GM18526 (cell line): ENCODE results near the gene OLIG3.

Experiments used
- POLR2A ChIP-seq: IDR thresholded peaks from 3 replicates; pipeline ENCODE4 v1.6.1; 2011; ENCODE audit not compliant: insufficient read length; ENCODE audit errors: extremely low read depth

Gene OLIG3

DNA sequence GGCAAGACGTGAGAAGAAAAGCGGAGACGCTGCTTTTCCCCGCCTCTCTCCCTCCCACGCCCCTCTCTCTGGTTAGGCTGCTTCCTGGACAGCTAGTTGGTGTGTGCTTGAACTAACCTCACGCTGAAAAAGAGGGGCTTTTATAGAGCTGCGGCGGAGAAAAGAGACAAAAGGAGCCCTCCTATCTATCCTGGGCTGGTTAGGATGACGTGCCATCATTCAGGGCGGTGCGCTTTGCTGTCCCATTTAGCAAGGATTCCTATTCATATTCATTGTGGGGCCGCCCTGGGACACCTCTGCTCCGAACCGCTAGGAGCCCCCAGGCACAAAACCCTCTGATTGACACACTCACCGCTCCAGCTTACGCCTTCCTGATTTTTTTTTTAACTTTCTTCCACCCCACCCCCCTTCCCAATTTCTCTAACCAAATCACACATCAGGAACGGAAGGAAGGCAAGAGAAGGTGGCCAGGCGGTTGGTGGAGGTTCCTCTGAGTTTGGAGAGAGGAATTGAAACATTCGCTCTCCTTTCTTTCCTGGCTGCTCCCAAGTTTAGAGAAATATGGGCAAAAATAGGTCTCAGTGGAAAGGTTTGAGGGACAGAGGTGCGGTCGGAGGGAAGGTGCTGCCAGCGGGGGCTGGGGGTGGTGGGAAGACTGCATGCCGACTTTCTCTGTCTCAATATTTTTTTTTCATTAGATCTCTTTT lies at the start of gene OLIG3:
Gene OLIG3 (minus strand): TSS at position 114 of the 707 bp plus-strand sequence. CDS start 224 bp downstream, outside the sequence.
- no peak for TF ChIP-seq POLR2A

DNA sequence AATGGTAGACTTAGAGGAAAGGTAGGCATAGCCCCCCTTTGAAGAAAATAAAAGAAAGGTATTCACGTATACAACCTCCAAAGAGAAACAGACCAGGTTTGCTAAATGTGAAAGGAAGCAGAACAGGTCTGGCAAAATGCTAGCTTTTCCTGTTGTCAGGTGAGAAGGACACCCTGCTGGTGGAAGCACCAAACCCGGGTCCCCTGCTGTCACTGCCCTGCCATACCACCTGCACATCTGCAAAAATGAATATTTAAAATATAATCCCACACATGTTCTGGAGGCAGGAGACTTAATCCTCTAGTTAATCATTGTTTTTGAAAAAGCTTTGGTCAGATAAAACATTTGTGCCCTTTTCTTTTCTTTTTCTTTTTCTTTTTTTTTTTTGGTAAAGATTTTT lies 48.9 kb upstream of the OLIG3 start:
- no peak for TF ChIP-seq POLR2A

DNA sequence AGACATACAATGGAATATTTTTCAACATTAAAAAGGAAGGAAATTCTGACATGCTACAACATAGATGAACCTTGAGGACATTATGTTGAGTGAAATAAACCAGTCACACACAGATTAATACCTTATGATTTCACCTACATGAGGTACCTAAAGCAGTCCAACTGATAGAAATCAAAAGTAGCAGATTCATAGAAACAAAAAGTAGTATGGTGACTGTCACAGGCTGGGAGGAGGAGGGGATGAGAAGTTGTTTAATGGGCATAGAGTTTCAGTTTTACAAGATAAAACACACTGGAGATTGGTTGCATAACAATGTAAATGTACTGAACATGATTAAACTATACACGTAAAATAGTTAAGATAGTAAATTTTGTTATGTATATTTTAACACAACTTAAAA lies 48.5 kb upstream of the OLIG3 start:
- TF ChIP-seq POLR2A = no peak

DNA sequence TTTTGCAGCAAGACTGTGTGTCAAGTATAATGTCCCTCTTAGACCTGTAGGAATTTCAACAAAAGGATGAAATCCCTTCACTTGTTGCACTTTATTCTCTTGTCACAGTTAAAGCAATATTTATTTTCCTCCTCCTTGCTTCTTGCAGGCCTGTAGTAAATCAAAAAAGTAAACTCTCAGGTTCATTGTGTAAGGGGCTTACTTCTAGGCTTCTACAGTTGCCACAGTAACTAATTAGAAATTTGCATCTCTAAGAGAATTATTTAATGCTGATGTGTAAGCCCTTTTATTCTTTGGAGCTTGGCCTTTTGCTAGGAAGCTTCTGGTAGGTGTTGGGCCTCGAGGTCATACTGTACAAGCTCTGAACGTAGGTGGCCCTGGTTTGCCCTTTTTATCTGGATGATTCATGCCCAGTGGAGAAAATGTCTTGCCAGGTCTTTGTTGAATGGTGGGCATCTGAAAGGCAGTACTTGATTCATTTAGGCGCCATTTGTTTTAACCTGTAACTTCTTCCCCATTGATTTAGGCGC lies 47.4 kb upstream of the OLIG3 start:
- TF ChIP-seq POLR2A = no peak

DNA sequence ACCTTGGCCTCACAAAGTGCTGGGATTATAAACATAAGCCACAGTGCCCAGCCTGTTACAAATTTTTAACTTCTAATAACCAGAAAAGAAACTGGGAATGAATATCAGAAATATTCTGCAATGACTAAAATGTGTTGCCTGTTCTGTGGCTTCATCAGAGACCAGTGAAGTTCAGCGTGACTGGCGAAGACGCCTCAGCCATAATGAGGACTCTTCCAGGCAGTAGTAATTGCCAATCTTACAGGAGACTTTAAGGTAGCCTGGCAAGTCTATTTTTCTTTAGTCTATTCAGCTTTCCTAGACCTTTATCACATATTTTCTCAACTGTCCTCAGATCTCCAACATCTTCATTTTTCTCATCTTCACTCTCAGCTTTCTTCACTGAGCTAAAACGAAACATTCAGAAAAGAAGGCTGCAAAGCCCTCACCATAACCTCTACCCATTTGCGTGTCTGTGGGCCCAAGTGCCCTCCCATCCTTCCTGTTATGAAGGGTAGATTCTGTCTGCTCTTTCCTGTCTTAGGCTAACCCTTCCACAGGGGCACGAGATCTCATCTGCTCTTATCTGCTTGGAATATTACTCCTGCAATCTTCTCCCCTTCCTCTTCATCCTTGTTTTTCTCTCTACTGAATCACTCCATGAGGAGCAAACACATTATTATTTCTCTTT lies 42.0 kb upstream of the OLIG3 start:
- no peak for TF ChIP-seq POLR2A

DNA sequence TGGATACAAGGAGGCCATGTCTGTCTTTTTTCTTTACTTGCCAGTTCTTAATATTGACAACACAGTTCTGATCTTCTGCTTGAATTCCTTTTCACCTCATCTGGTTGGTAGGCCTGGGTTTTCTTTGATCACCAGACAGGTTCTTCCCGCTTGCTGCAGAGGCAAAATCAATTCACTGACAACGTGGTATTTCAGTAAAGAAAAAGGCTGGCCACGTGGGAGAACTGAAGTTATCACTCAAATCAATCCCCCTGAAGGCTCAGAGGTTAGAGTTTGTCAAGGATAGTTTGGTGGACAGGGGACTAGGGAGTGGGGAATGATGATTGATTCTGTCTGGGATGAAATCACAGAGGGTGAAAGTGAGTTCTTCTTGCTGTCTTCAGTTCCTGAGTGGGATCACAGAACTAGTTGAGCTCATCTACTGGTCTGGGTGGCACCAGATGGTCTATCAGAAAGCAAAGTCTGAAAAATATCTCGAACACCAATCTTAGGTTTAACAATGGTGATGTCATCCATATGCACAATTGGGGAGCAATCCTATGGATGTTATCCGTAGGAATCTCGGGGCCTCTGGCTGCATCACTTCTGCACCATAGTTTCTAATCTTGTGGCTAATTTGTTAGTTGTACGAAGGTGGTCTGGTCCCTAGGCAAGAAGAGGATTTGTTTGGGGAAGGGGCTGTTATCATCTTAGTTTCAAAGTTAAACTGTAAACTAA lies 37.3 kb upstream of the OLIG3 start:
- TF ChIP-seq POLR2A = no peak

DNA sequence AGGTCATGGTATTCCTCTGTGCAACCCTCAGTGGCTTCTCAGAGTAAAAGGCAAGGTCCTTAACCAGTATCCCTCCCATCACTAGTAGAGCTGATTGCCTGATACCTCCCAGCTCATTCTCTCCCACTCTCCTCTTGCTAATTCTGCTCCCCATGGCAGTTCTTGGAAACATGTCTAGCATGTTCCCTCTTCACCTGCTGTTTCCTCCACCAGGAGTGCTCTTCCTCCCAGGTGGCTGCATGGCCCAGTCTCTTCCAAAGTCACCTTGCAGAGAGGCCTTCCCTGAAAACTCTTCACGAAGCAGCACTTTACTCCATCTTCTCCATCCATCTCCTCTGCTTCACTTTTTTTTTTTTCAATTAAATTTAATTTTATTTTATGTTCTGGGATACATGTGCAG lies 36.2 kb upstream of the OLIG3 start:
- no peak for TF ChIP-seq POLR2A

DNA sequence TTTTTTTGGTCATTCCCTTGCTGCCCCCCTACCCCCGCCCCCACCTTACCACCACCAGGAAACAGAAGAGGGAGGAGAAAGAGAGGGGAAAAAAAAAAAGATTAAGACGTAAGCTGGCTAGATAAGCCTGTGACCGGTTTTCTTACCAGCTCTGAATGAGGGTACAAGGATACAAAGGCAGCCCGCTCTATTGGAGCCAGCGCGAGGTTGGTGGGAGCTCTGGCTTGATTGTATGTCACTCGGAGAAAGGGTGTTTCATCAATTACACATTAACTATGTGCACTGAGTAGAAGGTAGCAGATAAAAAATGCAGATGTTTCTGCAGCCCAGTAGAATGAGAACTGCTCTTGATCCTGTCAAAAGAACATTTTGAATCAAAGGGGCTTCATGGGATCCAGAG lies 28.6 kb upstream of the OLIG3 start:
- TF ChIP-seq POLR2A = no peak

DNA sequence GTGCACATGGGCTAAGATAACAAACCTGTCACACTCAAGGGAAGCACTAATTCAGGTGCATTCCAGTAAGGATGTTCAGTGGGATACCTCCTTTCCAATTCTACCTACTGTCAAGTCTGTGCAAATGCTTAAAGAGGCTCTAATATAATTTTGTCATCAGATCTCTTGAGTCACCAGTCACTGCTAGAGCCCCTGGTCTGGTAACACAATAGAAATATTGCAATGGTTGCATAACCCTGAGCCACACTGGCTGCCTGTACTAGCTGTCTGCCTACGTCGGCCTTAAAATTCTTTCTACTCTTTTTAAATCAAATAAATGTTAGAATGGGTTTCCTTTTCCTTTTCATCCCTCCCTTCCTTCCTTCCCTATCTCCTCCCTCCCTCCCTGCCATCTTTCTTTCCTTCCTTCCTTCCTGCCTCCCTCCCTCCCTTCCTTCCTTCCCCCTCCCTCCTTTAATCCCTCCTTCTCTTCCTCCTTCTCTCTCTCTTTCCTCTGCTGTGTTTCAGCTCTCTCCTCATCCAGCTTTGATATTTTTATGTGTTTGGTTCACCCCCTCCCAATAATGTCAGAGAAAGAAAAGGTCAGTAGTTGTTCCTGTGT lies 28.1 kb upstream of the OLIG3 start:
- TF ChIP-seq POLR2A = no peak

DNA sequence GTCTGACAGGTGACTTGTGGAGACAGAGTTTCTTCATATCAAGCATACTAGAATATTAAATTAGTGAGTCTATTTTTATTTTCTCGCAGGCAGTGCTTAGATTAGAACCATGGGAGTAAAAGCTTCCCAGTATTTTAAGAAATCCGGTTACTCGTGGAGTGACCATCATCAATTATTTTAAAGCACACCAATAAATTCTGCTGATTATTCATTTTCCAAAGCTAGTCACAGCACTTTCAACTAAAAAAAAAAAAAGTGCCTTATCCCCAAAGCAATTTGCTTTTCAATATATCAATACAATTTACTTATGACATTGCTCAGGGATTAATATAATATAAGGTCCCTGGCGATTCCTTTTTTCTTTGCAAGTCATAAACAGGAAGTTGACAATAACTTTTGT lies 26.3 kb upstream of the OLIG3 start:
- no peak for TF ChIP-seq POLR2A

DNA sequence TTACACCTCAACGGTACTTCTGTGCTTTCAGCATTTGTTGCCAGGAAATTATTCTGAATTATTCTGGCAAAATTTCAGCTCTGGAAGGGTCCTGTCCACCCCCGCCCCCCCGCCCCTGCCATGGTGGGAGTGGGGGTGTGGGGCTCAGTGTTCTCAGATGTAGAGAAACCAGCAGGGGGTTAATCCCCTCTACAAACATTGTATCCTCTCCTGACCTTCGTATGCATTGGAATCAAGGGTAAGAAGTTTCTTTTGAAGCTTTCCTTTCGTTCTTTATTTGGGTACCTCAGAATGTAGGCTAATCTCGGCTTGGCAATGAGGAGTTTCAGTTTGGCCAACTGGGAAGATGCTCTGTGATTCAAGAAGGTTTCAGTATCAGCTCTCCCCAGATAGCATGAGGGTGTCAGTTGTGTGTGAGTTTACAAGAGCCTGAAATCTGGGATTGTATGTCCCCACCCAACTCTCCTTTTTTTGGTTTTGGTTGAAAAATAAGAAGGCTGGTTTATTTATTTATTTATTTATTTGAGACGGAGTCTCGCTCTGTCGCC lies 25.5 kb upstream of the OLIG3 start:
- no peak for TF ChIP-seq POLR2A

DNA sequence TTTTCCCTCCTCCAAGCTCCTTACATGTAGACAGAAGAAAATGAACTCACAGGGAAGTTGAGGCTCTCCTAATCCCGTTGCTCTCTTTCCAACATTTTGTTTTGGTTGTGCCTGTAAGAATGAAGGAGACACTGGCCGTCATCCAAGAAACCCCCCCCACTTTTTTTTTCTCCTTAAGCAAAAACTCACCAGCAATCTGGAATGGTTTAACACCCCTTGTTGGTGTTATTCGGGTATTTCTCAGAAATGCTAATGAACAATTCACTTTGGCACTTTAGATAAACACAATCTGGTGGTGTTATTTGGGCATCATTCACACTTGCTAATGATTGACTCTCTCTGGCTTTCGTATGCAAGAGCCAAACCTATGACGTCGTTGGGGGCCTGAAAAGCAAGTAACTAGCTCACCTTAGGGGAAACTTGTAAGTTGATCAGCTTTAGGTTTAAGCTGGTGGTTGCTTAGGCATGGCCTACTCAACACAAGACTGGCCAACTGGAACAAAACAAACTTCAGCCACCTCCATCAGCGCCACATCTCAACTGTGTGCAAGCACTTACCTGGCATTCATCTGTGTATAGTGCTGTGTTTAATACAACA lies 24.3 kb upstream of the OLIG3 start:
- TF ChIP-seq POLR2A = no peak

DNA sequence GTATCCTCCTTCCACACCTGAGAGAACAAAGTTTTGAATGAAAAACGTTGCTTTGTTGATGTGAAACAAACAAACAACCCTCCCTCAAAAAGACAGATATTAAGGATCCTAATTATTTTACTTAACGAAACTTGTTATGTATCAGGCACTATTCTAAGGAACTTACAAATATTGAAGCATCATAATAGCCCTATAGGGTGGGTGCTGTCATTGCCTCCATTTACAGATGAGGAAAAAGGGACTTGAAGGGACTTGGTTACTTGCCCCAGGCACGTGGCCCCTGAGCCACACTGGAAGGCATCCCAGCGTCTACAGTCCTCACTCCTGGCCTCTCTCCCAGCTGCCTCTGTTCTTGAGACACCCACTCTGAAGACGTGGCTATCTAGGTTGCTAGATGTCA lies 20.2 kb upstream of the OLIG3 start:
- TF ChIP-seq POLR2A = no peak

DNA sequence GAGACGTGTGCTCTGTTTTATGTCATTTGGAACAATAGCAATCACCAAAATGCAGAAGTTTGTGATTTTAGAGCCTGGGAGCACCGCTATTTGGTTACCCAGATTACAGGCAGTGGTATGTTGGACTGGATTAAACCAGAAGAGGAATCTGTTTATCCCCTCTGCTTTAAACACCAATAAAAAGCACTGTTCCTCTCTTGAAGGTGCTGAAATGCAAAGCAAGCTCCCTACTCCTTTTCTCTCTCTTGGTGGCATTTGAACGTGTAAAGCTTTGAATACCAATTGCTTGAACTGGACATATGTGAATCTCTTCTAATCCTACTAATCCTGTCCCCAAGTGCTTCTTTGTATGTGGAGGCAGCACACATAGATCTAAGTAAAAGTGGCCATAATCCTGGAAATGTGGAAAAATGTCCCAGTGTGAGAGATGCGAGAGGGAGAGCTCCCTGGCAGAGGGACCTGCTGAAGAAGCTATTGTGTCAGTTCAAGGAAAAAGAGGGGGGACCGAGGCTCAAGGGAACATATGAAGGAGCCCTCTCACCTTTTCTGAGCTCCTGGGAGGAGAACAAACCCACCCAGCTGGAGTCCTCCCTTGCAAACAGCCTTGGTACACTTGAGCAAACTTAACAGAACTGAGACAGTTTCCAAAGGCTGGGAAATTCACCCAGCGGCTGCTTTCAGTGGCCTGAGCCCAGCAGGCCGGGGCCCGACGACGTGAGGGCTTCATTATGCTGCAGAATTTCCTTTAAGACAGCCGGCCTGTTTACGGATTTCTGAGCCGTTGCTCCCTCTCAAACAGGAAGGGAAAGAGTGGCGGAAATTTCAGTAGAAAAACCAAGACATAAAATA lies 18.8 kb upstream of the OLIG3 start:
- no peak for TF ChIP-seq POLR2A

DNA sequence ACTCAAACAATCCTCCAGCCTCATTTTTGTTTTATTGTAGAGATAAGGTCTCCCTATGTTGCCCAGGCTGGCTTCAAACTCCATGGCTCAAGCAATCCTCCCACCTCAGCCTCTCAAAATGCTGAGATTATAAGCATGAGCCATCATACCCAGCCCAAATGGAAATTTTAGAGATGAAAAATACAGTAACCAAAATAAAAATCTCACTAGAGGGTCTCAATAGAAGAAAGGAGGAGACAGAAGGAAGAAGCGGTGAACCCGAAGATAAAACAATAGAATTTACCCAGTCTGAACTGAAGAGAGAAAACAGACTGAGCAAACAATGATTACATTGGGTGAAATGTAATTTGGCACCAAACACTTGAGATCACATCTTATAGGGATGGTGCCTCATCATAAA lies 16.7 kb upstream of the OLIG3 start:
- TF ChIP-seq POLR2A = no peak
